Effector memory CD8-positive, alpha-beta T cell (primary cell): Measurements from ENCODE around the gene HEPHL1.
A peak's percentile ranks its signal among the peaks of the same experiment; 100 is the strongest.

Experiments used
- ATAC-seq: fragments of 150-1000 bp; cut with Tn5 transposase; replicated peaks from 2 replicates; pipeline ENCODE4 v1.10.0; 2021; ENCODE audit warnings: mild to moderate bottlenecking, moderate library complexity
- DNase-seq, 3 experiments: peaks; one replicate each; pipeline ENCODE4 v3.0.0; 2021
- H3K27ac Mint-ChIP-seq, 2 donors: one replicate each; pipeline ENCODE4 v1.8.0; 2022; ENCODE audit warnings: mild to moderate bottlenecking in 2 of 2, mixed read lengths in 2 of 2, moderate library complexity in 2 of 2
- H3K27me3 Mint-ChIP-seq, 2 donors: one replicate each; pipeline ENCODE4 v1.8.0; 2022; ENCODE audit warnings: mixed read lengths in 2 of 2
- H3K36me3 Mint-ChIP-seq: one replicate; pipeline ENCODE4 v1.8.0; 2022; ENCODE audit warnings: mild to moderate bottlenecking, moderate library complexity, mixed read lengths; ENCODE audit not compliant: insufficient read depth
- H3K4me1 Mint-ChIP-seq, 2 donors: one replicate each; pipeline ENCODE4 v1.8.0; 2022; ENCODE audit warnings: low read depth in 2 of 2, mixed read lengths in 2 of 2
- H3K4me3 Mint-ChIP-seq, 2 donors: one replicate each; pipeline ENCODE4 v1.8.0; 2022; ENCODE audit warnings: mild to moderate bottlenecking in 2 of 2, mixed read lengths in 2 of 2, moderate library complexity in 2 of 2
- H3K9me3 Mint-ChIP-seq, 2 donors: one replicate each; pipeline ENCODE4 v1.8.0; 2022; ENCODE audit warnings: mixed read lengths in 2 of 2

Gene HEPHL1

GRCh38 chr11:94144216-94144615 is 123.1 kb downstream of the HEPHL1 start:
- no peak overlapping the region for H3K4me3 Mint-ChIP-seq
- peaks cover 68 to 81% of the 10 kb centered on the region in 2 donors for H3K4me1 Mint-ChIP-seq
- no peaks in the 10 kb centered on the region for H3K27me3 Mint-ChIP-seq
- peak overlapping the region in 1 of 2 donors; percentile 3 for H3K27ac Mint-ChIP-seq
- peaks cover 3% of the 10 kb centered on the region for H3K36me3 Mint-ChIP-seq
- ATAC-seq = no peak
- no peak for DNase-seq
- no peaks in the 10 kb centered on the region for H3K9me3 Mint-ChIP-seq

- Mint-ChIP-seq H3K27me3 (no peaks in the 10 kb centered on the region), H3K4me1 (peaks cover 71 to 83% of the 10 kb centered on the region in 2 donors), H3K27ac (peak overlapping the region in 1 of 2 donors; percentile 9), H3K9me3 (no peaks in the 10 kb centered on the region), H3K36me3 (peaks cover 3% of the 10 kb centered on the region), H3K4me3 (no peak overlapping the region)
- ATAC-seq (no peak), DNase-seq (no peak)
Measured at GRCh38 chr11:94144664-94145063, 123.5 kb downstream of the HEPHL1 start.

GRCh38 chr11:94145431-94145830 is 124.3 kb downstream of the HEPHL1 start:
- H3K36me3 Mint-ChIP-seq = peaks cover 3% of the 10 kb centered on the region
- DNase-seq (no peak), ATAC-seq (no peak)
- peak overlapping the region in 1 of 2 donors; percentile 33 for H3K27ac Mint-ChIP-seq
- no peak overlapping the region for H3K4me3 Mint-ChIP-seq
- peaks cover 69 to 82% of the 10 kb centered on the region in 2 donors for H3K4me1 Mint-ChIP-seq
- H3K27me3 Mint-ChIP-seq = no peaks in the 10 kb centered on the region
- no peaks in the 10 kb centered on the region for H3K9me3 Mint-ChIP-seq

- Mint-ChIP-seq H3K4me3 (no peak overlapping the region), H3K27ac (peak overlapping the region in 1 of 2 donors; percentile 33), H3K4me1 (peaks cover 73 to 85% of the 10 kb centered on the region in 2 donors), H3K36me3 (peaks cover 3% of the 10 kb centered on the region), H3K9me3 (no peaks in the 10 kb centered on the region), H3K27me3 (no peaks in the 10 kb centered on the region)
- no peak for ATAC-seq
- no peak for DNase-seq
Measured at GRCh38 chr11:94145916-94146315, 124.8 kb downstream of the HEPHL1 start.

- Mint-ChIP-seq H3K36me3 (peaks cover 3% of the 10 kb centered on the region), H3K27ac (peak overlapping the region; percentile 60 to 81), H3K27me3 (no peaks in the 10 kb centered on the region), H3K4me3 (peak overlapping the region; percentile 59 to 68), H3K9me3 (no peaks in the 10 kb centered on the region), H3K4me1 (peaks cover 81 to 95% of the 10 kb centered on the region in 2 donors)
- ATAC-seq = peak; percentile 85
- DNase-seq = no peak
Measured at GRCh38 chr11:94147433-94147845, 126.3 kb downstream of the HEPHL1 start.

GRCh38 chr11:94148189-94148588 is 127.0 kb downstream of the HEPHL1 start:
- peak overlapping the region in 1 of 2 donors; percentile 59 for H3K4me3 Mint-ChIP-seq
- peaks cover 3% of the 10 kb centered on the region for H3K36me3 Mint-ChIP-seq
- peaks cover 80 to 95% of the 10 kb centered on the region in 2 donors for H3K4me1 Mint-ChIP-seq
- peak overlapping the region in 1 of 2 donors; percentile 60 for H3K27ac Mint-ChIP-seq
- no peak for ATAC-seq
- no peaks in the 10 kb centered on the region for H3K27me3 Mint-ChIP-seq
- no peaks in the 10 kb centered on the region for H3K9me3 Mint-ChIP-seq
- no peak for DNase-seq

GRCh38 chr11:94149431-94150017 is 128.4 kb downstream of the HEPHL1 start:
- peak overlapping the region; percentile 3 to 56 for H3K27ac Mint-ChIP-seq
- H3K4me3 Mint-ChIP-seq = peak overlapping the region in 1 of 2 donors; percentile 3
- ATAC-seq (no peak), DNase-seq (no peak)
- H3K27me3 Mint-ChIP-seq = no peaks in the 10 kb centered on the region
- peaks cover 3% of the 10 kb centered on the region for H3K36me3 Mint-ChIP-seq
- H3K9me3 Mint-ChIP-seq = no peaks in the 10 kb centered on the region
- H3K4me1 Mint-ChIP-seq = peaks cover 74 to 83% of the 10 kb centered on the region in 2 donors

- Mint-ChIP-seq H3K9me3 (no peaks in the 10 kb centered on the region), H3K27ac (peak overlapping the region in 1 of 2 donors; percentile 3), H3K27me3 (no peaks in the 10 kb centered on the region), H3K36me3 (peaks cover 3% of the 10 kb centered on the region), H3K4me1 (peaks cover 69 to 78% of the 10 kb centered on the region in 2 donors), H3K4me3 (no peak overlapping the region)
- ATAC-seq (no peak), DNase-seq (no peak)
Measured at GRCh38 chr11:94150056-94150455, 128.9 kb downstream of the HEPHL1 start.

GRCh38 chr11:94150704-94151685 is 129.8 kb downstream of the HEPHL1 start:
- Mint-ChIP-seq H3K9me3 (no peaks in the 10 kb centered on the region), H3K36me3 (peaks cover under 1% of the 10 kb centered on the region), H3K27me3 (no peaks in the 10 kb centered on the region), H3K27ac (peak overlapping the region; percentile 33 to 72), H3K4me1 (peaks cover 62 to 72% of the 10 kb centered on the region in 2 donors), H3K4me3 (no peak overlapping the region)
- DNase-seq = no peak
- ATAC-seq = no peak

- Mint-ChIP-seq H3K27me3 (no peaks in the 10 kb centered on the region), H3K4me3 (no peak overlapping the region), H3K9me3 (no peaks in the 10 kb centered on the region), H3K36me3 (no peaks in the 10 kb centered on the region), H3K4me1 (peaks cover 53 to 63% of the 10 kb centered on the region in 2 donors), H3K27ac (peak overlapping the region in 1 of 2 donors; percentile 72)
- DNase-seq (no peak), ATAC-seq (no peak)
Measured at GRCh38 chr11:94151903-94152677, 130.9 kb downstream of the HEPHL1 start.

- Mint-ChIP-seq H3K4me3 (no peak overlapping the region), H3K9me3 (no peaks in the 10 kb centered on the region), H3K27me3 (no peaks in the 10 kb centered on the region), H3K4me1 (peaks cover 48 to 58% of the 10 kb centered on the region in 2 donors), H3K36me3 (no peaks in the 10 kb centered on the region), H3K27ac (peak overlapping the region in 1 of 2 donors; percentile 49)
- DNase-seq (no peak), ATAC-seq (no peak)
Measured at GRCh38 chr11:94152678-94153065, 131.5 kb downstream of the HEPHL1 start.

GRCh38 chr11:94153320-94153719 is 132.2 kb downstream of the HEPHL1 start:
- Mint-ChIP-seq H3K9me3 (no peaks in the 10 kb centered on the region), H3K4me1 (peaks cover 43 to 55% of the 10 kb centered on the region in 2 donors), H3K27ac (peak overlapping the region in 1 of 2 donors; percentile 49), H3K27me3 (no peaks in the 10 kb centered on the region), H3K36me3 (no peaks in the 10 kb centered on the region), H3K4me3 (no peak overlapping the region)
- DNase-seq (no peak), ATAC-seq (no peak)
